Stimulated activated CD4-positive, alpha-beta T cell treated with anti-CD3 and anti-CD28 coated beads, TNF-alpha, amount 100 ng/mL, for 24 hours (primary cell): ENCODE data around the gene NKAIN2.
"Not testable (repeated sequence)": the region's sequence is repeated elsewhere in the genome, so short reads cannot be mapped to it uniquely, and the experiment has no call there.

ENCODE experiments used
- DNase-seq, 3 experiments: peaks; one replicate each; pipeline ENCODE4 v3.0.0-alpha.2; 2020; ENCODE audit warnings: low read depth in 3 of 3

NKAIN2 gene

DNA sequence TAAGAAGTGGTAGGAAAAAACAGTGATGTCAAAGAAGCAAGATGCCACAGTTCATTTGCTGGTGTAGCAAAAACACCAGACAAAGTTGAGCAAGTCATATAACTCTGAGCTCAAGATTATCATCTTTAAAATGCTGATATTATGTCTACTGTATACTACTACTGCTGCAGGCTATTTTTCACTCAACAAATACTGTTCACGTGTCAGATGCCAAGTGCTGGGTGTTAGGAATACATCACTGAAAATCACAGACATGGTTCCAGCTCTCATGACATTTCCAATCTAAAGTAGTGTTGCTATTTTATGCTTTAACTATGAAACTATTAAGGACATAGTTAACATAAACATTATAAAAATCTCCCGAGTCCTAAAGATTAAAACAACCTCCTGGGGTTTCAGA, 163.0 kb downstream of the NKAIN2 start:
- no peak for DNase-seq

DNA sequence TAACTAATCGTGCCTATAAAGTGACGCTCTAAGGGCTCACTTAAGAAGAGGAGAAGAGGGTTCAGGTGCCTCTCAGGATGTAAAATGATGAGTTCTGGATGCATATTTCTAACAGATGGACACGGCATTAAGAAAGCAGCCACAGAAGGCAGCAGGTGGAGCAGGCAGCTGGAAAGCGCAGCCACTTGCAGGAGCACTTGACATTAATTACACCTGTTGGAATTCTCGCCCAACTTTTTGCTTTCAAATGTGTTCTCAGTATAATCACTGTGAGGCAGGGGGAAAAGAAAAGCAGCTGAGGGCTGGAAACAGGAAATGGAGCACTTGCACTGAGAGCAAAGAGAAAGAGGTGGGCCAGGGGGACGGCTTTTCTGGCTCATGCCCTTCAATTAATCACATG, 164.2 kb downstream of the NKAIN2 start:
- DNase-seq, result no peak

DNA sequence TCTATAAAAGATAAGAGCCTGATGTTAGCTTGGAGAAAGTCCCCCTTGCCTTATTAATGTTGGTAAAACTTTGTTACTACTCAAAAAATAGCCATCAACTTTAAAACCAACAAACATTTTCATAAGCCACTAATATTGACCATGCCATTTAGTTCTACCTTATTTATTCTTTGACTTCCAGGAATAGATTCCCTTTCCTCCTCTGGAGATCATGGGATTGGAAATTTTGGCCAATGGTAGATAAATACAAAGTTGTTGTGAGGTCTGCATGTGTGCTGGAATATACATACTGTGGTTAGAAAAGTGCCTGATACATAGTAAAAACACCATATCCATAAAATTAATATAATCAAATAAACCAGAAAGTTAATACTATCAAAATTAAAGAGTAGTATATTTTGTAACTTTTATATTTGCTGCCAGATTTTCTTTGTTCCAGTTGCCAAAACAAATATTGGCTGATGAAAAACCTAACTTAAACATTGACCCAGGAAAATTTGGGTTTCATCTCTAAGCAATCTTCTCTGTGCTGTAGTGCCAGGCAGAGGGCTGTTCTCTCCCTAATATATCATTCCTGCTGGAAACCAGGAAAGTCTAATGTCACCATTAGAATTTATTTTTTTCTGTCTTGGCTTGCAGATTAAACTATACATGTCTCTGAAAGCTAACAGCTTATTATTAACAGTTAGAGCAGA, 169.1 kb downstream of the NKAIN2 start:
- no peak for DNase-seq

DNA sequence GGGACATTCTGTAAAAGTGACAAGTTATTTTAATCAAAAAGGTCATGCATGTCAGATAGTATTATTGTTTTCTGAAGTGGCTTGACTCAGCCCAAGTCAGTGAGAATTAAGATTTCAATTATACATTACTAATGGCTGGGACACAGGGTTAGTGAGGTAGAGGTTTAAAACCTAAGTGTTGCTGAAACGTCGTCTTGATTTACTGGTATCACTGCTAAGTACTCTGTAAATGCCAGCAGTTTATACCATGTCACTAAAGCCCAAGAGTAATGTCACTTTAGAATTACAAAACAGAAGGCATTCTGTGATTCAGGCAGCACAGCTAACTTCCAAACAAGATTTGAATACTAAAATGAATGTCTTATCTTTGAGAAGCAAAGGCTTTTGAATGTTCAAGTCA, 176.6 kb downstream of the NKAIN2 start:
- DNase-seq, result no peak

DNA sequence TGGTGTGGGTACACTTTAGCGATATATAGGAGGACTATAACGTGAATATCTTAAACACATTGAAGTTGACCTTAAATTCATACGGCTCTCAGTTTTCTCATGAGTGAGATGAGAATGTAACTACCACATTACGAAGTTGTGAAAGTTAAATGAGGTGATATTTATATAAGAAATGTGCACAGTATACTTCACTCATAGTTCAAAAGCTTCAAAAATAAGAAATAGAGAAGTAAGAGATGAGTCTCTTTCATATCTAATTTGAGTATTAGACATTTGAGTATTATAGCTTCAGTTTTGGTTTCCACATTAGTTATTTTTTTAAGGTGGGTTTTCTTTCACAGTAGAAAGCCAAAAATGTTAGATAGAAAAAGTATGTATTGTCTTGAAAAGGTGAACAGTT, 183.3 kb downstream of the NKAIN2 start:
- no peak for DNase-seq

DNA sequence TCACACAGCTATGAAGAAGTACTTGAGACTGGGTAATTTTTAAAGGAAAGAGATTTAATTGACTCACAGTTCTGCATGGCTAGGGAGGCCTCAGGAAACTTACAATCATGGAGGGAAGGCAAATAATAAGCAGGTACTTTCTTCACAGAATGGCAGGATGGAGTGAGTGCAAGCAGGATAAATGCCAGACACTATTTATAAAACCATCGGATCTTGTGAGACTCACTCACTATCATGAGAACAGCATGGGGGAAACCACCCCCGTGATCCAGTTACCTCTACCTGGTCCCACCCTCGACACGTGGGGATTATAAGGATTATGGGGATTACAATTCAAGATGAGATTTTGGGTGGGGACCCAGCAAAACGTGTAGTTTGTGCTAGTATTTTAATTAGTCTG, 186.3 kb downstream of the NKAIN2 start:
- DNase-seq, result not testable (repeated sequence)

DNA sequence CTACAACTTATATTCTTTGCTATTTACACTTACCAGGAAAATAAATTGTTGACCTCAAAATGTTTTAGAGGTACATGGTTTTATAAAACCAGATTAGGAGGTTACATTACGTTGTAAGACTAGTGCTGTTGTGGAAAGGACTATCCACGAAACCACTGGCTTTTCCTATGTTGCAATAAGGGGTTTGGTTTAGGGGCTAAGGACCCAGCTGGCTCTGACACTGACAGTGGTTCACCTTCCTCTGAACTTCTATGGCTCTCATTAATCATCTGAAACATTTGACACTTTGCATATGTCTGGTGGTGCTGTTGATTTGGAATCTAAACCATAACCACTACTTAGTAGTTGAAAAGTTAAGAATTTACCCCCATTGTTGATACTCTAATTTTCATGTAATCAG, 186.7 kb downstream of the NKAIN2 start:
- DNase-seq, result no peak

DNA sequence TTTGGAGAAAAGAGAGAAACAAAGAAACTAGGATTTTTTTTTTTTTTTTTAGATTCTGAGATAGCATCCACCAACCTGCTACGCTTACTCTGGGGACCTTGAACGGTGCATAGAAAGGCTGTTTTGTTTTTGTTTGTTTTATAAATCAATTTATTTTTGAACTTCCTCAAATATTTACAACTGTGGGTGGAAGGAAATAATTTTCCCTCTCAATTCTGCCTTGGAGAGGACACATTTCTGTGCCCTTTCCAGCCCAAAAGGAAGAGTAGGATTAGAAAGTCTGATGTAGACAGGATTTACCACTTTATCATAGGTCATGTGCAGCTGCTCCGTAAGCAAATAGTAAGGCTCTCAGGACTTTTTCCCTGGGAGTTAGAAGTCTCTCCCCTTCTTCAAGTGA, 190.5 kb downstream of the NKAIN2 start:
- DNase-seq, result no peak

DNA sequence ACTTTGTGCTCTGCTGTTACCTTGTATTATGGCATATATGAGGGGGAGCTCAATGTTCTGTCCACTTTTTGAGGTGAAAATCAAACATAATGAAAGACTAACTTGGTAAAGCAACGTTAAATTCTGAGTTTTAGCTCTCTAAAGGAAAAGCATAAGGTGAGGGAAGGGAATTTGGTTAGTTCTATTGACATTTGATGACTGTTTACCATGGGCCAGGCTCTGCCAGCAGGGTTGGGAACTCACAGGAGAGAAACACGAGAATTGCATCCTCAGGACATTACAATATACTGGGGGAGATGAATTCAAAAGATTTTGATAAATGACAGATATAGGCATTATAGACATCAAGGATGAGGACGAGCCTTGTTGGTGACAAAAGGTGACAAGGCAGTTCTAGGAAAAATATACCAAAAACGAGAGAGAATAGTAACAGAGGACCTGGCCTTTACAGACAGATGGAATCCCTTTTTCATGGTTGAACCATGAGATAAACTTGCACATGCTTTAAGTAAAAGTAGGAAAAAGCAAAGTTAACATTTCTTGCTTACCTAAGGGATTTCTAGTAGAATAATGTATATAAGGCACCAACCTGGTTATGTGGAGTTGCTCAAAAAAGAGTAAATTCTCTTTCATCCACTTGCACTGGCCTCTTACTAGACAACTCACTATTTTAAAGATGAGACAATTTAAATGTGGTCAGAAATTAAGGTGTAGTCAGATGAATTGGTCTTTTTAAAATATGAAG, 191.4 kb downstream of the NKAIN2 start:
- no peak for DNase-seq

DNA sequence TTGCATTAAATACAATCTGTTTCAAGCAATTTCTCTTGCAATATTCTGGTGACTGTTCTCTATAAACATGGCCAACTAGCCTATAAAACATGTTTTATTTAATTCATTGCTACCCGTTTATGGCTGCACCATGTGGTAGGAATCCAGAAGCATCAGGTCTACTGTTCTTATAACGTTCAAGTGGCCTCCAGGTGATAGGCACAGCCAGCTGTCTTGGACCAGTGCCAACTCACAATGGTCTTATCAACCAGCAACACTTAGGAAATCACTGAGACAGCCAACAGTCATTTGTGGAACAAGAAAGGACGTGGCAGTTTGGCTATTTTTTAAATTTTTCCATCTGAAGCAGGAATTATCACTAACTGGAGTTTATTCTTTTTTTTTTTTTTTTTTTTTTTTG, 193.6 kb downstream of the NKAIN2 start:
- DNase-seq, result no peak

DNA sequence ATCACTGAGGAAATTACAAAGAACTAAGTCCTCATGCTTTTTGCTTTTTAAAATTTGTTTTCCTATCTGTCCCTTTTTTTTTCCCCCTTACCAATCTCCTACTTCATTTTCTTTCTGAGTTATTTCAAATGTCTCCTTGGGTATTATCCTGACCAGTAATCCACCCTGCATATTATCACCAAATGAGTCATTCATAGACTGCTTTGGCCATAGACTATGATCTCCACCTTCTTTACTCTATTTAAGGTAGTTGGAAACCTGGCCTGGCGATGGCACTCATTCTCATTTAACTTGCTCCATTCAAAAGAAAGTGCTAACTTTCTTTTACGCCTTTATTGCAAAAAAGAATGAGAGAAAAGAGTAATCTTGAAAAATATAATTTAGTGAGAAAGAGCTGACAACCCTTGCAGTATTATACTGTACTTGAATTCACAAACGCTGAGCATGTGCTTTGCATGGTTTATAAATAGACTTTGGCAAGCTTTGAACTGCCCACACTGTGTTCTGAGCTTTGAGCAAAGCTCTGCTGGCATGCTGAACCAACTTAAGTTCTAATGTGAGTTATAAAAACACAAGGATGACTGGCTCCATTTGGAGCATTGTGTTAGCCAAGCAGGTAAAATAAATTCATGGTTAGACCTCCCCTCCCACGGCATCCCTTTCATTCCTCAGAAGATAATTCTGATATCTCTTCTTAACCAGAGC, 198.9 kb downstream of the NKAIN2 start:
- DNase-seq, result no peak

DNA sequence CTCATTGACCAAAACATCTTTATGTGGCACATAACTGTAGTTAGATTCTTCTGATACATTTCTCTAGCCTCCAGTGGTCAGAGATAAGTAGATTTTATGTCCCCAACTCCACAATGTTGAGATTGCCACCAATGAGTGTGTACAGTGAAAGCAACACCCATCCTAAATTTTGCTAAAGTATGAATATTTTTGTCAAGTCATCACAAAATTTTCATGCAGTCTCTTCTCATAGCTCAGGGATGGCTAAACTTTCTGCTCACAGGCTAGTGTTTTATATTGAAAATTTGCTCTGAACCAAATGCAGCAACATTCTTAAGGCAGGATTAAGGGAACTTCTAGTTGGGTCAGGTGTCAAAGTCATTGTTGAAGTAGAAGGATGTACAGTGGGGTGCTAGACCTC, 203.6 kb downstream of the NKAIN2 start:
- no peak for DNase-seq

DNA sequence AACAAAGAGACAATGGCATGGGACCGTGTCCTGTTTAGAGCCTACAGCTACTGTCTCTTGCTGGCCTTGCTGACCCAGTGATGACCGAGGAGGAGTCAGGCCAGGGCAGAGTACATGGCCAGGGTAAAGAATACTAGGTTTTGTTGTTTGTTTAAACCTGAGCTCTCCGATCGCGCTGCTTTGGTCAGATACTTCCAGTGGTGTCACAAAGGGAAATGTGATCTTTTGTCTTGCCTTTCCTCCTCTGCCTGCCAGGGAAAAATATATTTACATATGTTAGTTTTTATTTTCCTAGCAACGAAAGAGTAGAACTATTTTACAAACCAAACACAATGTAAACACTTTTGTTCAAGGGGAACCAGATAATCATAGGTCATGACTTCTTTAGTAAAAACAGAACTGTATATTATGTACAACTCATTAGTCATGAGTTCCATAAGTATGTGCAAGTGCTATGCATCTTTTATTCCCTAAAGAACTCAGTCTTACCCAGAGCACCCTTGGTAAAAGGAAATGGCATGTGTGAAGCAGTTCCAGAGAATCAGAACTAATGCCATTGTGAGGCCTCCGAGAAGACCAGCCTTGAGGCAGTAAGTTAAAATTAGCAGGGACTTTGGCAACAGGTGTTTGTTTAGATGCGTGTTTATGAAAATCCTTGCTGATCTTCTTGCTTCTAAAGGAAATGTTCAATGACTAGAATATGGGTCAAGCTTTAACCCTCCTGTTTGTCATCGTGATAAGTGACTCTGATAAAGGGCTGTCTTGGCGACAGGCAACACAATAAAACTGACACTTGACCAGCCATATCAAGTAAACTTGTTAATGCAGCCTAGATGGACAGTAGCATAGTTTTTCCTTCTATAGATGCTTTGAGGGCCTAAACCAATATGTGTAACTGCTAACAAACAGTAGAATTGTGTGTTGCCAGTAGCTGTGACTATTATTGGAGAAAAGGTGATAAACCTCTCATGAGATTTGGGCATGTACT, 204.6 kb downstream of the NKAIN2 start:
- DNase-seq, result no peak

DNA sequence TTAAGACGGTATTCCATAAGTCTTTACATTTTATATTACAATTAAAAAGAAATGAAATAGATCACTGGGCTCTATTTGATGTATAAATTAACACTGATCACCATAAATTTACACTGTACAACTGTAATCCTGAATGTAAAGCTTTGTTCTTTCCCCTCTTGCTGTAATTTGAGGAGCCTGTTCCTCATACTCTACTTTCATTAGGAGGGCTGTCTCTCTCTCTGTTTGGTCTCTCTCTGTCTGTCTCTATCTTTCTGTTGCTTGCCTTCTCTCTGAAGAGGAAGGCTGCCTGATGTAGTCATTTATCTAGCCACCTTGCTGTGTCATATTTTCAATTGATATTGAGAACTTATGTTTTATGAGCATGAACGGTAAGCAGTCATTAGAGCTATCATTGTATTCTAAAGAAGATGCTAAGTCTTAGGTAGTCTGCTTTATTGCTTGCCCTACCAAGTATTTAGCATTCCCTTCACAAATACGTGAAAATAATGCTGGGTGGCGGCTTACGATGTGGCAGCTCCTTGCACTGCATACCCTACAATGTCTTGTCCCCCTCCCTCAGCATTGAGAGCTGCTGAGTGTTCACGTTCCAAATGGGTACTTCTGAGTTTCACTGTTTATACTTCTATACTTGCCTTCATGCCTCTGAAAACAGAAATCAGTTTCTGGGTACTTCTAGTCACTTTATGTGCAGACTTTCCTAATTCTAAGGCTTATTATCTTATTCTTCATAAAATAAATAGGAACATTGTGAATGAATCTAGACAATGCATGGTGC, 205.5 kb downstream of the NKAIN2 start:
- DNase-seq, result no peak

DNA sequence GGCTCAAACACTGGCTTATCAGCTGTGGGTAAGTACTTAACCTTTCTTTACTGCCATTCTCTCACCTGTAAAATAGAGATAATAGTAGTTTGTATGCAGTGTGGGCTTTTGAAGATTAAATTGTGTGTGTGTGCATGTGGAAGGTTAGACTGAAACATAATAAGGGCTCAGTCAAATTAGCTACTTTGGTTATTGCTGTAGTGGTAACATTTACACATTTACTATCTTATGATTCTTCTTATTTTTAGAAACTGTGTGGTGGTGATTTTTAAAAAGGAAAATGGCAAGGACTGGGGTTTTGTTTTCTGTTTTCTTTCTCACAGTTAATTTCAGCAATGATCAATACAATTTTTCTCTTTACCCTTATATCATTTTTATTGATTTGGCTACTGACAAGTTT, 206.9 kb downstream of the NKAIN2 start:
- DNase-seq, result no peak

DNA sequence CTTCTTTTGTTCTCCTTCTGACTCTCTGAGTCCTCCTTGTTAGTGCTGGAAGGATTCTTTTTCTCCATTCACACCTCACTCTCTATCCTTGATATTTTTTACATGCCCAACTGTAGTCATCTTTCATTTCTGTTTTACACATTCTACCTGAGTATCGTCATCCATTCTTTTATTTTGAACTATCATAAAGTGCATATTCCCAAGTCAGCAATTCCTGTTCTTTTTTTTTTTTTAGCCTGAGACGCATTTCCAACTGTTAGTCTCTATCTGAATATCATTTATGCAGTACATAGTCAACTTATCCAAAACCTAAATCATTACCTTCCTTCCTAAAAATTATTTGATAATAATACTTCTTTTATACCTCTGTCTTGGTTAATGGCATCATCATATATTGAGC, 207.5 kb downstream of the NKAIN2 start:
- DNase-seq, result no peak

DNA sequence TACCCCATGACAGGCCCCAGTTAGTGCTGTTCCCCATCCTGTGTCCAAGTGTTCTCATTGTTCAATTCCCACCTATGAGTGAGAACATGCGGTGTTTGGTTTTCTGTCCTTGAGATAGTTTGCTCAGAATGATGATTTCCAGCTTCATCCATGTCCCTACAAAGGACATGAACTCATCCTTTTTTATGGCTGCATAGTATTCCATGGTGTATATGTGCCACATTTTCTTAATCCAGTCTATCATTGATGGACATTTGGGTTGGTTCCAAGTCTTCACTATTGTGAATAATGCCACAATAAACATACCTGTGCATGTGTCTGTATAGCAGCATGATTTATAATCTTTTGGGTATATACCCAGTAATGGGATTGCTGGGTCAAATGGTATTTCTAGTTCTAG, 218.4 kb downstream of the NKAIN2 start:
- DNase-seq, result not testable (repeated sequence)

DNA sequence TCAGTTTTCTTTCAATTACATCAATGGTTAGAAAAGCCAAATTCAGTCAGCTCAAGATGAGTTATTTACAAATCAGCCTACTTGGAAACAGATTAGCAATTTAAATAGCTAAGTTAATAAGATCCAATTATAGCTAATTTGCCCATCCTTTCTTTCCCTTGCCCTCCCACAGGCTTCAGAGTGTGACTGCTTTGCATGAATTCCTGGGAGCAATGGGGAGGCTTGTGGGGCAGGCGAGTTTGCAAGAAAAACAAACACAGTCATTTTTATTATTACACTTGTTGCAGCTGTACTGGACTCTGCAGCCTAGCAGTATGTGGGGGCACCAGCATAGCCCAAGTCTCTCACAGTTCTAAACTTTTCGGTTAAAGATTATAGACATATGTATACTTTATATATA, 219.0 kb downstream of the NKAIN2 start:
- no peak for DNase-seq

DNA sequence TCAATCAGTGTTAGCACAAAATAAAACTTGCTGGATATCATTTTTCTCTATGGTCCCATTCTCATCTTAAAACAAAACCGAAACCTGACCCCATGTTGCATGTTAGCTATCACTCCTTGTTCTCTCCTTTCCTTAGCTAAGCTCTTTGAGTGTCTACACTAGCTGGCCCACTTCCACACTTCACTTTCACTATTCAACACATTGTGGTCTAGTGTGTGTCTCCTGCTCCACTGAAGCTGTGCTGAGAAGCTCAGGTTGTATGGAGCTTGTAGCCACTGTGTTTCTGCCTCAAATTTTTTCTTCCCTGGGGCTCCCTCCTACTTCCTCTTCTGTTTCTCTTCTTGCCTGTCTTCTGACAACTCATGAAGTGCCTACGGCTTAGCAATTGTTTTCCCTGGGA, 223.0 kb downstream of the NKAIN2 start:
- no peak for DNase-seq

DNA sequence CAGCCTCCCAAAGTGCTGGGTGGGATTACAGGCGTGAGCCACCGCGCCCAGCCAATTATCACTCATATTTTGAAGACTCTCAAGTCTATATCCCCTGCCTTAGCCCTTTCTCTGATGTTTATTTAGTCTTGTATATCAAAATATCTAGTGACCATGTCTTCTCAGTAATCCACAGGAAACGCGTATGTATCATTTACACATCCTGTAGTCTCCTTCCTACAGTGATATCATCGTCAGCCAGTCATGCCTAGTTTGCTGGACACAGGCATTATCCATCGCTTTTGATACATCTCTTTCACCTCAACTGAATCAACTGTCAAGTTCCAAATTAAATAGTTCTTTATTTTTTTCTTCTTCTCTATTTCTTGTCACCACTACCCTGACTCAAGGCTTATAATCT, 223.7 kb downstream of the NKAIN2 start:
- no peak for DNase-seq

DNA sequence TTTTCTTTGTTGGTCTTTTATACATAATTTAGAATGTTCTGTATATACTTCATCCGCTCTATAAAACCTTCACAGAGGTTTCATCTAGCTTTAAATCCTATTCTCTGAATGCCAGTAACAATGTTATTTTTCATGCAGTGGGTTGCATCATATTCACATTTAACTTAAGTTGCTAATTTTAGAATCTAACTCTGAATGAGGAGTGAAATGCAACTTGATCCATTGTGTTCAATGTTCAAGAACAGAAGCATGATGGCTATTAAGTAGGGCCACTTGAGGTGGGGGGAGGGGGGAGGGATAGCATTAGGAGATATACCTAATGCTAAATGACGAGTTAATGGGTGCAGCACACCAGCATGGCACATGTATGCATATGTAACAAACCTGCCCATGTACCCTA, 224.5 kb downstream of the NKAIN2 start:
- no peak for DNase-seq
